HEK293T (cell line): Measurements from ENCODE around the gene DDX11.
"Not testable (repeated sequence)": the region's sequence is repeated elsewhere in the genome, so short reads cannot be mapped to it uniquely, and the experiment has no call there.

Experiments used
- CTCF ChIA-PET: fragments of 350-600 bp; formaldehyde crosslinking; extraction: SDS; loops from one replicate; lab custom pipeline; 2021; ENCODE audit warnings: antibody characterized with exemption, inconsistent platforms; lab: Yijun Ruan, JAX
- POLR2A ChIA-PET: fragments of 350-600 bp; formaldehyde crosslinking; extraction: SDS; loops from one replicate; lab custom pipeline; 2020; ENCODE audit warnings: antibody characterized with exemption, inconsistent platforms; lab: Yijun Ruan, JAX
- DNase-seq: peaks from one replicate; pipeline ENCODE4 v3.0.0; 2012; ENCODE audit warnings: mixed read lengths; ENCODE audit errors: extremely low spot score
- ARNT ChIP-seq: fragments of 450-650 bp; IDR thresholded peaks from 2 replicates; pipeline ENCODE4 v1.6.1; 2017; ENCODE audit warnings: mild to moderate bottlenecking
- BHLHE40 ChIP-seq: fragments of 450-650 bp; IDR thresholded peaks from 2 replicates; pipeline ENCODE4 v1.6.1; 2016; ENCODE audit warnings: mild to moderate bottlenecking, moderate library complexity, borderline replicate concordance
- ELF4 ChIP-seq: fragments of 450-650 bp; IDR thresholded peaks from 2 replicates; pipeline ENCODE4 v1.6.1; 2017; ENCODE audit warnings: antibody characterized with exemption
- FOXA1 ChIP-seq: fragments of 450-650 bp; IDR thresholded peaks from 2 replicates; pipeline ENCODE4 v1.6.1; 2016; ENCODE audit warnings: mild to moderate bottlenecking
- FOXK2 ChIP-seq: fragments of 450-650 bp; IDR thresholded peaks from 2 replicates; pipeline ENCODE4 v1.6.1; 2016; ENCODE audit warnings: mild to moderate bottlenecking
- FOXM1 ChIP-seq: fragments of 450-650 bp; IDR thresholded peaks from 2 replicates; pipeline ENCODE4 v1.6.1; 2017; ENCODE audit warnings: mild to moderate bottlenecking, borderline replicate concordance
- L3MBTL2 ChIP-seq: fragments of 450-650 bp; conservative IDR thresholded peaks from 2 replicates; pipeline ENCODE4 v1.6.1; 2016; ENCODE audit warnings: mild to moderate bottlenecking
- SUZ12 ChIP-seq: fragments of 450-650 bp; IDR thresholded peaks from 2 replicates; pipeline ENCODE4 v1.6.1; 2016; ENCODE audit warnings: mild to moderate bottlenecking
- ZNF384 ChIP-seq: fragments of 450-650 bp; IDR thresholded peaks from 2 replicates; pipeline ENCODE4 v1.6.1; 2016
- TF ChIP-seq, protein P1 (sequence below): fragments of 450-650 bp; IDR thresholded peaks from 2 replicates; pipeline ENCODE4 v1.6.1; 2016

The DDX11 gene

GRCh38 chr12:31076150-31076549, 2.5 kb downstream of the DDX11 start:
- DNase-seq, POLR2A ChIA-PET, CTCF ChIA-PET: not testable (repeated sequence)

DNA sequence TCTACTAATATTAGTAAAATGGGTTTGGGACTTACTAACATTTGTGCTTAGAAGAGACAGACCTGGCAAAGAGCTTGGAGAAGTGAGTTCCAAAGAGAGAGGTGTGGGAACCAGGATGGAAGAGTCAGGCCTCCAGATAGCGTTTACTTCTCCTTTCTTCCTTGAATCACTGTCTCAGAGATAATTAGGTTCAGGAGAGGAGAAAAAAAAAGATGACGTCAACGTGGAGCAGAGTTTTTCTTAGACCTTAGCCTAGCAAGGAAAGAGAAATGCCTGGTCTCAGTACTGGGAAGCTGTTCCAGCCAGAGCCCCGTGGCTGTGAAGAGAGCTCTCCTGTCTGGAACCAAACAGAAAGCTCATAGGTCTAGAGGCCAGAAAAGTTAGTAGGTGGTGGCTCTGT, 3.4 kb downstream of the DDX11 start:
- DNase-seq, POLR2A ChIA-PET, CTCF ChIA-PET: not testable (repeated sequence)

GRCh38 chr12:31077998-31078397, 4.3 kb downstream of the DDX11 start:
- peak; percentile 63 for TF ChIP-seq L3MBTL2
- CTCF ChIA-PET = interaction anchor here (0.7 kb wide), 2 partner anchors 81 to 101 kb away, joined by 4 read pairs; no protein-coding TSS in a partner anchor
- DNase-seq, POLR2A ChIA-PET: not testable (repeated sequence)

DNA sequence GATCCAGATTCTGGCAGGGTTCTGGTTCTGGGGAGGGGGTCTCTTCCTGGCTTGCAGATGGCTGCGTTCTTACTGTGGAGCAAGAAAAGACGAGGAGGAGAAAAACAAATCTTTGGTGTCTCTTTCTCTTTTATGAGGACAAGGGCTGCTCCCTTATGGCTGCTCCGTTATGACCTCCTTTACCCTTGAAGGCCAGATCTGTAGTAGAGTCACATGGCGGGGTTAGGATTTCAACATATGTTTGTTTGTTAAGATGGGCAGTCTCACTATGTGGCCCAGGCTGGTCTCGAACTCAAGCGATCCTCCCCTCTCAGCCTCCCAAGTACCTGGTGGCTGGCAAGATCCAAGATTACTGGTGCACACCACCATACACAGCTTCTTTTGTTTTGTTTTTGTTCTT, 5.8 kb downstream of the DDX11 start:
- POLR2A ChIA-PET, CTCF ChIA-PET, DNase-seq: not testable (repeated sequence)

- CTCF ChIA-PET, DNase-seq, POLR2A ChIA-PET: not testable (repeated sequence)
These were observed 6.6 kb downstream of the DDX11 start for GRCh38 chr12:31080221-31080620.

DNA sequence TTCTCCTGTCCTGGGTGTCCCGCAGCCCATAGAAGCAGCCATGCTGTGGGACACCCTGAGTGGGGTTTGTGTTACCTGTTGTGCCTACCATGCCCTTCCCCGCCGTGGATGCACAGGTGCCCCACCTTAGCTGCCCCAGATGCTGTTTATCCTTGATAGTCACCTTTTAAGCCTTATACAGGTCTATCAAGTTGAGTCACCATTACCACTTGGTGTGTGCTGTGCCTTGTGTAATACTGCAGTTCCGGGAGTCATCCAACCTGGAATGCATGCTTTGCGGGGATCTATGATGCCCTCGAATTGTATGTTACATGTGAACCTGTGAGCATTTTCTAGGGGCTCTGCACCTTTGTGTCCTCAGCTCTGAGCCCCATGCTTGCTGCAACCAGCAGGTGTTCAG, 7.6 kb downstream of the DDX11 start:
- DNase-seq, CTCF ChIA-PET, POLR2A ChIA-PET: not testable (repeated sequence)

GRCh38 chr12:31084241-31084640, 10.6 kb downstream of the DDX11 start:
- POLR2A ChIA-PET, DNase-seq, CTCF ChIA-PET: not testable (repeated sequence)

GRCh38 chr12:31086032-31086431, 12.4 kb downstream of the DDX11 start:
- DNase-seq, POLR2A ChIA-PET, CTCF ChIA-PET: not testable (repeated sequence)

- DNase-seq, CTCF ChIA-PET, POLR2A ChIA-PET: not testable (repeated sequence)
These were observed 13.8 kb downstream of the DDX11 start for GRCh38 chr12:31087486-31087885.

DNA sequence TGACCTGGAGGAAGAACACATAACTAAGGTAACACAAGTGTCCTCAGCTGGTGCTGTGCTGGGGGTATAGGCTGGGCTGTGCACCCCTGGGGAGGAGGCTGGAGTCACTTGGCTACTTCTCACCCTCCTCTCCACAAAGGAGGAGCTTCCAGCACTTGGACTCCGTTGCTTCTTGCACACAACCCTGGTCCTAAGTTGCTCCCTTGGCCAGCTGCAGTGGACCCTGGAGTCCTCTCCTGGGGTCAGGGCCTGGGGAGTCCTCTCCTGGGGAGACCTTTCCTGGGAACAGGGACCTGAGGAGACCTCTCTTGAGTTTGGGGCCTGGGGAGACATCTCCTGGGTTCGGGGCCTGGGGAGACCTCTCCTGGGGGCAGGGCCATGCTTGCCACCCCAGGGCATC, 14.3 kb downstream of the DDX11 start:
- CTCF ChIA-PET, DNase-seq, POLR2A ChIA-PET: not testable (repeated sequence)

DNA sequence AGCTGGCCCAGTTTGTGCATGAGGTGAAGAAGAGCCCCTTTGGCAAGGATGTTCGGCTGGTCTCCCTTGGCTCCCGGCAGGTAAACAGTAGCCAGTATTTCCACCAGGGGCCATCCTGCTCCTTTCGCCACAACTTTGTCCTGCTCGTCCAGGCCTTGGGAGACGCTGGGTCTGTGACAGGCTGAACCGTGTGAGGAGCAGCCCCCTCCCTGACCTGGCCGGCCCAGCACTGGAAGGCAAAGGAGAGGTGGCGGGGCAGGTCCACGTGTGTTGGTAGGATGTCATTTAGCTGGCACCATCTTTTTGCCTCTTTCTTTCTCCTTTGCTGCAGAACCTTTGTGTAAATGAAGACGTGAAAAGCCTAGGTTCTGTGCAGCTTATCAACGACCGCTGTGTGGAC, 15.4 kb downstream of the DDX11 start:
- ChIA-PET CTCF (no interaction called here), POLR2A (no interaction called here)
- TF ChIP-seq ZNF384 = no peak
- no peak for TF ChIP-seq FOXM1
- no peak for TF ChIP-seq FOXK2
- no peak for TF ChIP-seq SUZ12
- no peak for TF ChIP-seq ARNT
- TF ChIP-seq FOXA1 = no peak
- no peak for TF ChIP-seq L3MBTL2
- TF ChIP-seq, protein P1, sequence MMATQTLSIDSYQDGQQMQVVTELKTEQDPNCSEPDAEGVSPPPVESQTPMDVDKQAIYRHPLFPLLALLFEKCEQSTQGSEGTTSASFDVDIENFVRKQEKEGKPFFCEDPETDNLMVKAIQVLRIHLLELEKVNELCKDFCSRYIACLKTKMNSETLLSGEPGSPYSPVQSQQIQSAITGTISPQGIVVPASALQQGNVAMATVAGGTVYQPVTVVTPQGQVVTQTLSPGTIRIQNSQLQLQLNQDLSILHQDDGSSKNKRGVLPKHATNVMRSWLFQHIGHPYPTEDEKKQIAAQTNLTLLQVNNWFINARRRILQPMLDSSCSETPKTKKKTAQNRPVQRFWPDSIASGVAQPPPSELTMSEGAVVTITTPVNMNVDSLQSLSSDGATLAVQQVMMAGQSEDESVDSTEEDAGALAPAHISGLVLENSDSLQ = no peak
- TF ChIP-seq BHLHE40 = no peak
- no peak for TF ChIP-seq ELF4
- DNase-seq = no peak

- CTCF ChIA-PET, DNase-seq, POLR2A ChIA-PET: not testable (repeated sequence)
These were observed 18.0 kb downstream of the DDX11 start for GRCh38 chr12:31091629-31092028.

DNA sequence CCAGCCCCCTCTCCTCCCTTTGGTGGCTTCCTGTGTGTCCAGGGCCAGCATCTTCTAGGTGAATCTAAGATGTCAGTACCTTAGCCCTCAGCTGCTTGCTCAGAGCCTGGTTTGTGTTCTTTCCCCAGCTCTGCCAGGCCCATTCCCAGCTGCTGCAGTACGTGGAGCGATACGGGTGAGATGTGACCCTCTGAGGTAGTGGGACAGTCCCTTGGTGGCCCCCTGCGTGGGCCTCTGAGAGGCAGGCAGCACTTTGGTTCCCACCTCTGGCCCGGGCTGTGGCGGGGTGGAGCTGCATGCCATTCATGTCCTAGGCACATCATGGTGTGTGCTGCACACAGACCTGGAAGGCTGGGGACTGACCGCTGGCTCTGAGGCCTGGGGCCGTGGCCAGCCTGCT, 19.1 kb downstream of the DDX11 start:
- CTCF ChIA-PET, POLR2A ChIA-PET: not testable (repeated sequence)

DNA sequence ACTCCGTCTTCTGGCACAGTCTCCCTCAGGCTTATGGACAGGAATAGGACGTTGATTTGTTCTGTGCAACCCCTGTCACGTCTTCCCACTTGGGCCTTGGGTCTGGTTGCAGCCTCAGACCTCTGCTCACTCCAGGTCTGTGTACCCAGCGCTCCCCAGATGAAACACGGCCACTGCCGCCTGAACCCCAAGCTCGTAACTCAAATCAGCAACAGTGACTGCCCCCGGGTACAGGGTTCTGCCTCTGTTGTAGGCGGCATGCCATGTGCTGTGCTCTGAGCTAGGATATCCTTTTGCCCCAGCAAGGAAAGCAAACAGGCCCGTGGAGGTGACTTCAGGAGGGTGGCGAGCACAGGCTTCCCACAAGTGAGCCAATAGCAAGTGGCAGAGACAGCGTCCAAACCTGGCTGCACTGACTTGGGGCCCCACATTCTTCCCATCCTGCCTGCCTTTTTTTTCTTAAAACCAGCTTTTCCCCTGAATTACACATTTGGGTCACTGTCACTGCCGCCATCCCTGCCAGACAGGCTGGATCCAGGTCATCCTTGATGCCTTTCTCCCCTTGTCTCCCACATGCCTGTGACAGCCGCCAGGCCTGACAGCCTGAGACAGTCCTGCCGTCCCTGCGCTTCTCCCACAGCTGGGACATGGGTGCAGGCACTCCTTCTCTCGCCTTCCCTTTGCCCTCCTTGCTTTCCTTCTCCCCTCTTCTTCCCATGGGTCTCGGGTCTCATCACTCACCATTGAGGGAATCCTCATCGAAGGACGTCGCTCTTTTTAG, 21.6 kb downstream of the DDX11 start:
- POLR2A ChIA-PET, CTCF ChIA-PET, DNase-seq: not testable (repeated sequence)

More for the DNA sequence above, 19.1 kb downstream of the DDX11 start:
- not testable (repeated sequence) for DNase-seq

DNA sequence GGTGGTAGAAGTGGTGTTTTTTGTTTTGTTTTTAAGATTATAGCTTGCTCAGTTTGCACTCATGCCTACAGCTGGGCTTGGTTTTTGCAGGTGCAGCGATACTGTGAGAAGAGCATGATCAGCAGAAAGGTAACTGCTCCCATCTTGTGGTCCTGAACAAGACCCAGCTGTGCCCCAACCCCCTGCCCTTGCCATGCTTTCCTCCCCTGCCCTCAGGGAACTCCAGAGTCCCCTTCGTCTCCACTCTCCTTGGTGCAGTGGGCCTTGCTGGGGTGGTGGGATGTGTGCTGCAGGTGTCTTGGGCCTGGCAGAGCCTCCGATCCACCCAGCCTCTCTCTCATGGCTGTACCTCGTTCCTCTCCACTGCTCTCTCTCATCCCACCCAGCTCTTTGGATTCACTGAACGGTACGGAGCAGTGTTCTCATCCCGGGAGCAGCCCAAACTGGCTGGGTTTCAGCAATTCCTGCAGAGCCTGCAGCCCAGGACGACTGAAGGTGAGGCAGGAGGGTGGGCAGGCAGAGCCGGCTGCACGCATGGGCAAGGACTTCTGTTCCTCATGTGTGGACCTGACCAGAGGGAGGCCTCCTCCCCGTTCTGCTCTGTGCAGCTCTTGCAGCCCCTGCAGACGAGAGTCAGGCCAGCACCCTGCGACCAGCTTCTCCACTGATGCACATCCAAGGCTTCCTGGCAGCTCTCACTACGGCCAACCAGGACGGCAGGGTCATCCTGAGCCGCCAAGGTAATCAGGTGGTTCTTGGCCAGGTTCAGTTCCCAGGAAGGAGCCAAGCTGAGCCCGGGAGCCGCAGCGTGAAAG, 22.8 kb downstream of the DDX11 start:
- POLR2A ChIA-PET, CTCF ChIA-PET, DNase-seq: not testable (repeated sequence)

- DNase-seq, POLR2A ChIA-PET, CTCF ChIA-PET: not testable (repeated sequence)
These were observed 24.2 kb downstream of the DDX11 start for GRCh38 chr12:31097819-31098218.
